HG03521 (cell line): ENCODE results near the gene PJVK.
A peak's percentile ranks its signal among the peaks of the same experiment; 100 is the strongest.
"Not testable (repeated sequence)": the region's sequence is repeated elsewhere in the genome, so short reads cannot be mapped to it uniquely, and the experiment has no call there.

Source experiments
- ATAC-seq: cut with Tn5 transposase; IDR thresholded peaks from one replicate; pipeline ENCODE4 v1.9.1; 2021; ENCODE audit warnings: mild to moderate bottlenecking, moderate library complexity; ENCODE audit not compliant: unreplicated experiment

Gene PJVK

DNA sequence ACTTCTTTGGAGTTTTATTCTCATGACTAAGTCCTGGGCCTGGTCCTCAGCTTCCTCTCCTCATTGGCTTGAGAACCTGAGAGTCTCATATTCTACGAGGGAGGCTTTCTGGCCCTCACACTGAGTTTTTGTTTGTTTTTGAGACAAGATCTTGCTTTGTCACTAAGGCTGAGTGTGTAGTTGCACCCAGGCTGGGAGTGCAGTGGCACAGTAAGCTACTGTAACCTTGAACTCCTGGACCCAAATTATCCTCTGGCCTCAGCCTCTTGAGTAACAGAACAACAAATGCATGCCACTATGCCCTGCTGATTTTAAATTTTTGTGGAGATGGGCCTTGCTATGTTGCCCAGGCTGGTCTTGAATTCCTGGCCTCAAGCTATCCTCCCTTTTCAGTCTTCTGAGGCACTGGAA, 22.8 kb upstream of the PJVK start:
- ATAC-seq: no peak

DNA sequence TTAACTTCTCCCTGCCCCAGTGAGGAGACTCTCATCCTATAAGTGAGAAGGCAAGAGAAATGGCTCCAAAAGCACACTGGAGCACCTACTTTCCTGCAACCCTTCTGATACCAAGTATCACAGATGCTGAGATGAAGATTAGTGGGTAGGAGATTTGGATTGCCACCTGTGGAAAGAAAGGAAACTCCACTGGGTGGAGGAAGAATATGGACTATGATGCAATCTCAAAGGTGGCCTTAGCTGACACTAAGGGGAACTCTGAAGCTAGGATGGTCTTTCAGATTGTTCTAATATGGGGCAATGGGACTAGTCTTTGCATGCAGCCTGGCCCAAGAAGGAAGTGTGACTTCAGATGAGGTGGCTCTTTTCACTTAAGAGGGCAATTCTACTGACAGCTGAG, 21.8 kb upstream of the PJVK start:
- ATAC-seq: no peak

DNA sequence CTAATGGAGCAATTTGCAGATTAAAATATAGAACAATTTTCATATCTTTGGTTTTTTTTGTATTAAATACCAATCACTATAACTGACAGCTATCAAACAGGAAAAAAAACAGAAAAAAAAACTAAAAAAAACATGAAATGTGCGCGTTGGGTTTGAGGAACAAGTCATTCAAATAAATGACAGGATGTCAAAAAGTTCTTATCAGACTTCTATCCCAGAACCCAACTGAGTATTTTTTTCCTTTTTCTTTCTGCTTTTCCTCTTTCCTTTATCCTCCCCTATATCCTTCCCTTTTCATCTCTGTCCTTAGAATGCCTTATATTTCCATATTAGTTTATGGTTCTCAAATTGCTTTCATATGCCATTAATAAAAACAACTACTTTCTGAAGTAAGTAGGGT, 14.5 kb upstream of the PJVK start:
- no peak for ATAC-seq

DNA sequence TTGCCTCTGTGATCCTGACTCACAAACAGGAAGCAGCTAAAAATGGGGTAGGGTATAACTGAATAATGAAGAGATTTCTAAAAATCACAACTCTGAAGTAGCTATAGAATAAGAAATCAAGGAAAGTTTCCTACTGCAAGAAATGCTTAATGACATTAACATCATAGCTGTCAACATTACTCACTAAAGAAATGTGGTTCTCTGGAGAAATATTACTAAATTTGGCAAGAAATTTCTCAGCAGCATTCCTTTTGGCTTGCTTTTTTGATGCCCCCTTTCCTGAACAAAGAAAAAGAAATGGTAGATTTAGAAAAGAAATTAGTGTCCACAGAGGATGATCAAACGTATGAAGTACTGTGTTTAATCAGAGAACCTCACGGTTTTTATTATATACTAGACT, 9.8 kb upstream of the PJVK start:
- no peak for ATAC-seq

DNA sequence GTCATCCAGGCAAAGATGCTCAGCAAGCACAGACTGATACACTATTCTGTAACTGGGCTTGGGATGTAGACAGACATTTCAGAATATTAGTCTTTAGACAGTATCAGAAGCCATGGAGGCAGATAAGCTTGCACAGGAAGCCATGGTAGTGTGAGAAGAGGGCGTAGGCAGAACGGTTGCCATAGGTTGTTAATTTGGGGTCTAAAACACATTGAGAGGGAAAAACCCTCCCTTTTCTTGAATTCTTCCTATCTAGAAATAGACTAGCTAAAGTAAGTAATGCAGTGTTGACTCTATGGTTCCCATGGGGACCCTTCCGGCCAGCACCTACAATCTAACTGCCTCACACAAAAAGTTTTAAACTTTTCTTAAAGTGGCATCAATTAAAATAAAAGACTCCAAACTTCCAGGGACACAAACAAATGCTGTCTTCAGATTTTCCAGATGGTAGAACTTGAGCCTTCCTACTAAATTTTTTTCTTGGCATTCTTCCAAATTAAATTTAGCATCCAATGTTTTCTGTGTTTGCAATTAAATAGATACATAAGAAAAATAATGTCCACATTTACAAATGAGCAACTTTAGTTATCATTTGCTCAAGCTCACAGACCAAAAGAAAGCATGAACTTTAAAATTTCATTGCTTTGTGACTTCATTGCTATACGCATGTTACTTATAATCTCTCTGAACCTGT, 2.1 kb upstream of the PJVK start:
- ATAC-seq: no peak

DNA sequence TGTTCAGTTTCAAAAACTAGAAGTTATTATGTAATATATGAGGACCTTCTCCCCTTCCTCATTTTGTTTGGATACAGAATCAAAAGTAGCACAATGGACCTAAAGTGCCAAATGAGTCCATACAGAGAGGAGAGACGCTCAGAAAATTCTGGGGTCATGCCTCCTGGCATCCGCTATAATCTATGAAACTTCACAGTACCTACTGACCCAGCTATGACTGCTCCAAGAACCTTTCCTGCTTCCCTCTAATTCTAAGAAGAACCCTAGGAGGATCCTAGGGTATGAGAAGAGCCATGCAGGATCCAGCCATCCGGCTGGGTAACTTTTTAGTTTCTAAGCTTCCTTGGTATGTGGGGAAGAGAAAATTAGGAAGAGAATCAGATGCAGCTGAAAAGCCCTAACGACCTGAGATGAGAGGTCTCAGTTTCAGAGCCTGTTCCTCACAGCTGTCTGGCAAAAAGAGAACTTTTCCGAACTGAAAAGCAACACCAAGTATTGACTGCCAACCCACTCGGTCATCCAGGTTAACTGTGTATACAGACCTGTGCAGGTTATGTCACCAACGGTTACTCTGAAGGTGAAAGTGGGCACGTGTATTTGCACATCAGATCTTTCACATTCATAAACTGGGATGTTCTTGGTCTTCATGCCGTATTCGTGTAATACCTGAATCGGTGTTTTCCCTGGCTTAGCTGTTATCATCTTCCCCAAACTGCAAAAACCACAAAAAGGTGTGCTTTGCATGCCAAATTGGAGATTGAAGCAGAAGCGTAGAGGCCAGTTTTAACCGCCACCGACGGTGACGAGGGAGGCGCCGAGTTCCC, 1.3 kb upstream of the PJVK start:
- ATAC-seq: peak; percentile 5

DNA sequence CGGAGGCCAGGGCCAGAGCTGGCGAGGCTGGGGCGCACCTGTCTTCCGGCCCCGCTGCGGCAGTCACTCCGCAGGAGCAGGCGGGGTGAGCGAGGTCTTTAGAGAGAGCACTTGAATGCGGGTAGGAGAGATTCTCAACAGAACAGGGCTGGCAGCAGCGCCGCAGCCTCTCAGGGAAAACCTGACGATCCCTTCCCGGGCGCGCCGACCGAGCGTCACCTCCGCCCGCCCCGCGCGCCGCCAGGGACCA, 729 bp upstream of the PJVK start:
- ATAC-seq: peak; percentile 51

DNA sequence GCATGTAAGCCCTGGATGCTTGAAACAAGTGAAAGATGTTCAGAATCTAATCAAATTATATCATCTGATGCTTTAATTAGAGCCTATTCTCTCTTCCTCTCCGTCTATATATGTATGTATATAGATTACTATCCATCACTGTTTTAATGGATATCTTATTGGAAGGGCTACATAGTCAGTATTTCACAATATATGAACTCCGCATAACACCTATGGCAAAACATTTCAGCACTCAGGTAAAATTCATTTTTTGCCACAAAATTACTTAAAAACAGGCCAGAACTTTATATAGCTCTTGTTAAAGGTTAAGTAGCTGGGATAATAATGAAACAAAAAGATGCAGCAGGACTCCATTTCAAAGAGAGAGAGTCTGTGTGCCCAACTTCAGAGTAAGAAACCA, 1.2 kb downstream of the PJVK start:
- no peak for ATAC-seq

DNA sequence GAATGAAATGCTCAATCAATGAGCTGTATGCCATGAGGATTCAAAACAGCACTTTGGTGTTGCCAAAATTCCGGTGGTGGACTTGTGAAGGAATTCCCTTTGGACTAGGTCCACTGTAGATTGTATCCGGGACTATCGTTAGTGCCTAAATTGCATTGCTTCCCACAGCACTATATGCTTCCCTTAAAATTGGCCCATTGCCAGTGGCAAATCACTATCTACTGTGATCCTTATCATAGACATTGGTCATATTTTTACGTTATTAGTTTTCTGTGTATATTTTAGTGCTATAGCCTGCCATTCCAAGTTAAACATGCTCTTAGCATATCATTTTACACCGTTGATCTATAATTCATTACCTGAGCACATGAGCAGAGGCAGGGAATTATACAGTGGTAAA, 1.7 kb downstream of the PJVK start:
- ATAC-seq: no peak

DNA sequence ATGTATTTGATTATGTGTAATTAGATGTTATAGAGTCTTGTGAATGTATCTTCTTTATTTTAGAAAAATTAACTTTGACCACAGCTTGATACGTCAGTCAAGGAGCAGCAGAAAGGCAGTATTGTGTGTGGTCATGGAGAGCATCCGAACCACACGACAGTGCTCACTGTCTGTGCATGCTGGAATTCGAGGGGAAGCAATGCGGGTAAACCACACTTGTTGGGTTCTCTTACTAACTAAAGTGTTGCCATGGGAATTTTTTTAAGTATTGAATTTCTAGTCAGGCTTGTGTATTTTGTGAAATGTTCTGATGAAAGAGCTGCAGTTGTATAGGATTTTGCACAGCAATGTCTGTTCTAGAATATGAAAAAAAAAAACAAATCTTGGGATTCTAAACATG, 4.8 kb downstream of the PJVK start:
- no peak for ATAC-seq

DNA sequence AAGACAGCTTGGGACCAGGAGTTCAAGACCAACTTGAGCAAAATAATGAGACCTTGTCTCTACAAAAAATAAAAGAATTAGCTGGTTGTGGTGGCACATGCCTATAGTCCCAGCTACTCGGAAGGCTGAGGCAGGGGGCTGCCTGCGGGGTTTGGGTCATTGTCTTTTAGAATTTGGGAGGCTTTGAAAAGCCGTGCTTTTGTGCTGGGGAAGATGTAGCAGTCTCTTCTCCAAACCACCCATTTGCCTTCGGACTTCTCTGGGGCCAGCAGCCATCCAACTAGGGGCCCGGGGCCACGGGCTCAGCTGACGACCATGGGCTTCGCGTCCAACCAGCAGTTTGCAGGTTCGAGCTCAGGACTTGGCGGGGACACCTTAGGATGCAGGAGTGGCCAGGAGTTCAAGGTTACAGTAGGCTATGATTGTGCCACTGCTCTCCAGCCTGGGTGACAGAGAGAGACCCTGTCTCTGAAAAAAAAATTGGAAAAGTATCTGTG, 6.3 kb downstream of the PJVK start:
- ATAC-seq: no peak

DNA sequence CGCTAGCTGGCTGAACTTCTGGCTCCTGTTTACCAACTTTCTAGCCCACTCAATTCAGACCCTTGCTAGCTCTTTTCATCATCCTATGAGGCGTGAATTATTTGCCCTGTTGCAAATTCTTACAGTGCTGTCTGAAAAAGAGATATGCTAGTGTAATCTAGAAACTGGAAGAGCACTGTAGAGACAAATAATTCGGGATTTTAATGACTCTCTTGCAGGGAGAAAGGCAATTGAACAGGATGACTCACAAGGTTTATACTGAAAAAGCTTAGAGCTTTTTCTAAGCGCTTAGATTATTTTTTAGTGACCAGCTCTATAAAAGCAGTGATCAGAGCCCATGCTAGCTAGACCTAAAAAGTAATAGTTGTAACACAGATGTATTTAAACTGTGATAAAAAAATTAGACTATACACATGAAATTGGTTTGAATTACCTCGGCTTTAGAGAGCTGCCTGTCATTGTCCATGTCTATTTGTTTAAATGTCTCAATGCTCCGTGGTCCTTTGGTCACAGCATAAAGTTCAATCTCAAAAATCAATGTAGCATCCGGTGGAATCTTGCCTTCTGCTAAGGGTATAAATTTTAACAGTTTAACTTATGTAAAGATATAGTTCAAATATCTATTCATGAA, 18.2 kb downstream of the PJVK start:
- ATAC-seq: no peak

DNA sequence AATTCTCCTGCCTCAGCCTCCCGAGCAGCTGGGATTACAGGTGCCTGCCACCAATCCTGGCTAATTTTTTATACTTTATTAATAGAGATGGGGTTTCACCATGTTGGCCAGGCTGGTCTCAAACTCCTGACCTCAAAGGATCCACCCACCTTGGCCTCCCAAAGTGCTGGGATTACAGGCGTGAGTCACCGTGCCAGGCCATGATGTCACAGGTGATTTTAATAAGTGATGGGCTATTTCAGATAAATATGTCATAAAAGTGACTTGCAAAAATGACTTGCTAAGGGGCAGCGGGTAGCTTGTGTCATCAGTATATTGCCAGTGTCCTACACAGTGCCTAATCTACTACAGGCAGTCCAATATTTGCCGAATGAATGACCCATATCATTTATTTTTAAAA, 20.1 kb downstream of the PJVK start:
- ATAC-seq: not testable (repeated sequence)

DNA sequence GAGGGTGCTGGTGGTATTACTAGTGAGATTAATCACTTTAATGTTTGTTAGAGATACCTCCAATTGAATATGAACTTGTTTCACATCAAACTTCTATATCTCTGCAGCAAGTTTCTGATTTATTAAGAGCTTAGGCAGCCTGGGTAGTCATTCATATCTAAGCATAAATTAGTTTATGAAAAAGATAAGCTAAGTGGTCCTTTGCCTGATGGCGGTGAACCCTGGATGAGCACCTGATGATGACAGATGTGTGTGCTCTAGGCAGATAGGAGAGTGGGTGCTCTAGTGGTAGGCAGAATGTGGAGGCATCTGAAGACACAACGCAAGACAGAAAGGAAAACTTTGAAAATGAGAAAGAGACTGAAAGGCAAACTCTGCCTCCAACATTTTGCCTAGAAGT, 22.2 kb downstream of the PJVK start:
- ATAC-seq: no peak

DNA sequence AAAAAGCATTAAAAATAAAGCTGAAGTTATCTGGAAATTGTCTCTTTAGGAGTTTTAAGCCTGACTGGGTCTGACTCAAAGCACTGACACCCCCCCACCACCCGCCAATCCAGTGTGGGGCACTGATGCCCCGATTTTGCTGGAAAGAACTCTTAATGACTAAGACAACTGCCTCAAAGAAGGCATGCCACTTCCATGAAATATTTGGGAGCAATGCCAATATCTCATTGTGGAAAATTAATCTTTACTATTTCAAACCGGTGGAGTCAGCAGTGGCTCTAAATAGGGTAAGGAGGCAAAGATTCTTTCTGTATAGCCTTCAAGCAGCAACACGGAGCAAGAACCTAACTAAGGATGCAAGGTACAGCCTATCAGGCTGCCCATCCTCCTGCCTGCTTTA, 22.8 kb downstream of the PJVK start:
- no peak for ATAC-seq

DNA sequence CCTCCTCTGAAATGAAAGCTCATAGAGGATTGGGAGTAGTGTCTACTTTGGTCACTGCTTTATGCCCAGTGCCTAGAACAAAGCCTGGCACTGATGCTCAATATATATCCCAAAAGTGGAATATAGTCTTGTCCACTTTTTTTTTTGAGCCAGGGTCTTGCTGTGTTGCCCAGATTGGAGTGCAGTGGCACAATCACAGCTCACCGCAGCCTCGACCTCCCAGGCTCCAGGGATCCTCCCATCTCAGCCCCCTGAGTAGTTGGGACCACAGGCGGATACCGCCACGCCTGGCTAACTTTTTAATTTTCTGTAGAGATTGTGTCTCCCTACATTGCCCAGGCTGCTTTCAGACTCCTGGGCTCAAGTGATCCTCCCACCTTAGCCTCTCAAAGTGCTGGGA, 23.4 kb downstream of the PJVK start:
- no peak for ATAC-seq

DNA sequence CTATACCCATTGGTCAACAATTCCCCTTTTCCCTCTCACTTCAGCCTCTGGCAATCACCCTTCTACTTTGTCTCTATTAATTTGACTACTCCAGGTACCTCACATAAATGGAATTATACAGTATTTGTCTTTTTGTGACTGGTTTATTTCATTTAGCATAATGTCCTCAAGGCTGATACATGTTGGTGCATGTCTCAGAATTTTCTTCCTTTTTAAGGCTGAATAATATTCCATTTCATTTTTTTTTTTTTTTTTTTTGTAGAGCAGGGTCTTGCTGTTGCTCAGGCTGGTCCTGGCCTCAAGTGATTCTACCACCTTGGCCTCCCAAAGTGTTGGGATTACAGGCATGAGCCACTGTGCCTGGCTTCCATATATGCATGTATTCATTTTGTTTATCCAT, 25.3 kb downstream of the PJVK start:
- ATAC-seq: no peak

DNA sequence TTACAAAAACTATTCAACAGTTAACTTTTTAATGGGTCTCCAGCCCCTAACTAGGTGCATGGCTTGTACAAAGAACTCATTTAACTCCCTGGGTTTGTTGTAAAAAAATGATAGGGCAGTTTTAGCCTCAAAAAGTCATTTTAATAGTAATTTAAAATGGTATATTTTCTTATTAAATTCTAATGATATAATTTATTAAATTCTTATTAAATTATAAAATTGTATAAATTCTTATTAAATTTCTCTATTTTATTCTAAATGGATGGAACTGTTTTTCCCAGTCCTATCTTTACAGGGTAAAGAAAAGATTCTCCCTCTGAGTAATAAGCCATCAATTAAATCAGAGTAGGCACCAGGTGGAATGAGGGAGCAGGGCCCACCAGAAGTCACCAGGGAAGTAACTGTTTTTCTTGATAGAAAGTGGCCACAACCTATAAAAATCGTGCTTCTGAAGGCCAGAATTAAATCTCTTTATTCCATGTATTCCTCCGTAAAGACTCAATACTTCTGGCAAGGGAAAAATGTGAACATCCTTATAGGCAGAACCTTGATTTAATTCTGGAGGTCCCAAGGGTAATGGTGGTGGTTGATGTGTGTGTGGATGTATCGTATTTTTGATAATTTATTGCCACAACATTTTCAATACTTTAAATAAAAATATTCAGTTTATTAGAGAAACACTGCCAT, 26.4 kb downstream of the PJVK start:
- no peak for ATAC-seq

DNA sequence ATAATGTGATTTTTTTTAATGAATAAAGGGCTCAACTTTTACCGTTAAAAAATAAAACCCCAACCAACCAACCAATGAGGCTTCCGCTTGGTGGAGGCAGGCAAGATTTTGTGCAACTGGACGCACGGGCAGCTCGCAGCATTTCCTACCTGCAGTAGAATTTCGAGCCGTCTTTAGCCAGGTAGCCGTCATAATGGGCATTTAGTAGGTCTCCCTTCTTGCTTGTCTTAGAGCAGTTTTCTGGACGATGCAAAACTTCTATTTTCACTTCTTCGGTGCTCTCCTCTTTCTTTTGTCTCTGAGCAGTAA, 26.9 kb downstream of the PJVK start:
- no peak for ATAC-seq

DNA sequence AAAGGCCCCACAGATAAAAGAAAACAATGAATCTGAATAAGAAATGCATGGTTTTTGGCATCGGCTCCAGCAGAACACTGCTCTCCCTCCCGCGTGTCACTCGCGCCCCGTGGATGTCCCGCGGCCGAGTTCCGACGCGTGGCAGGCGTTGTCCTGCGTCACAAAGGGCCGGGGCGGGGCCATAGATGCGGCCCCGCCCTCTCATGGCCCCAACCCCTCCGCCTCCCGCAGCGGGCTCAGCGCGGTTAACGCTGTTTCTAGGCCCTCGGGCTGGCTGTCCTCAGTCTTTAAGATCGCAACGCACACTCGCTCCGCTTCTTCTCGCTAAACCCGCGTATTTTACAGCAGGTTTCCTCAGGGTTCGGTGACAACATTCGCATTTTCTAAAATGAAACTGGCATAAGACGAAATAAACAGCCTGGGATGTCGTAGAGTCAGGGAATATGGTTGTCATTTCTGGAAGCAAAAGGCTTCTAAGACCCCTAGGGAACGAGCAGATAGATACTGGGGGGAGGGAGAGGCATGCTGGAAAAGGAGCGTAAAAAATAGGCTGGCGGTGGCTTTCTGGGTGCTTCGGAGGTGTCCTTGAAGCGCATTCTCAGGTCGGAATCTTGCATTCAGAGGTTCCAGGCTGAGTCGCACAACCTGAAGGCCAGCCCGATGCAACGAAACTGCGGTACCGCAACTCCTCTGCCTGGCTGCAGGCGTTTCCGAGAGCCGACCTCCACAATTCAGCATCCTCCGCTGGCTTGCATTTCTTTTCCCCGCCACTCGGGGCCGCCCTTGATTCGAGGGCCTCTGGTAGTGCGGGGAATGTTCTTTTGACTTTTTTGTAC, 27.5 kb downstream of the PJVK start, which contains the start of gene FKBP7:
Gene FKBP7, minus strand, starts transcription at position 162 of the 836 bp plus-strand sequence. Its CDS starts 101 bp downstream, at position 61.
- peak; percentile 54 for ATAC-seq

DNA sequence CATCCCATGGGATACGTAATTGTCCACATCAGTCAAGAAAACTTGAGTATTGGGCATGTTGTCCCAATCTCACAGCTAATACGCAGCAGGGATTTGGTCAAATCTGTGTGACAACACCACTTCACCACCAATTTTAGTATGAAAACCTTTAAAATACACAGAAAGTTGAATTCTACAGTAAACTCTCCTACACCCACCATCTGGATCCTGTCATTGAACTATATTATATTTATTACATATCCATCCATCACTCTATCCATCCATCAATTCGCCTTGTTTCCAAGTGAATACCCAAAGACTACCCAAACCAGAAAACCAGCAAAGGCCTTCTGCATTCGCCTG, 28.1 kb downstream of the PJVK start:
- ATAC-seq: no peak
